ENCODE results near the gene RANBP1.

- TF ChIP-seq POLR2A (IDR thresholded peaks at IDR 0.05) (no peak), CTCF (IDR thresholded peaks at IDR 0.05) (no peak), POLR2AphosphoS5 (IDR thresholded peaks at IDR 0.05; ENCODE audit: insufficient read depth in 1 of 2, low read depth in 1 of 2) (no peak)
Measured at GRCh38 chr22:20094197-20094807, 21.6 kb upstream of the RANBP1 start.

All from vagina (tissue), 2 donors.